Measurements from ENCODE around the gene KCTD7.
"Not testable (repeated sequence)": the region's sequence is repeated elsewhere in the genome, so short reads cannot be mapped to it uniquely, and the experiment has no call there.

KCTD7 gene

DNA sequence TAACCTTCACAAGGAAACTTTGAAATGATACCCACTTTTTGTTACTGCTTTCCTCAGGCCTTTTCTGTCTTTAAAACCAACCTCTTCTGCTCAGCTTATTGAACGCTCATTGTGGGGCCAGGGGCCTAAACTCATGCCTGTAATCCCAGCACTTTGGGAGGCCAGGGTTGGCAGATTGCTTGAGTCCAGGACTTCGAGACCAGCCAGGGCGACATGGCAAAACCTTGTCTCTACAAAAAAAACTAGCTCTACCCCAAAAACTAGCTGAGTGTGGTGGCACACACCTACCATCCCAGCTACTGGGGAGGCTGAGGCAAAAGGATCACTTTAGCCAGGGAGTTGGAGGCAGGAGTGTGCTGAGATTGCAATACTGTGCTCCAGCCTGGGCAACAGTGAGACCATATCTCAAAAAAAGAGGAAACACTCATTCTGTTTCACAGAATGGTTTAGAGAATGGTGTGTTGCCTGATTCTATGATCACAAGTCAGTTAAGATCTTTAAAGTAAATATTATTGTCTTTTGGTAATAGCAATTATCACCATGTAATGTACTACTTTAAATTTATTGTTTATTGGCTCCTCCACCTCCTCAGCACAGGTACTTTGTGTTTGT lies 51.1 kb downstream of the KCTD7 start:
- in situ Hi-C loops (cut with MboI; ENCODE audit: low sequenced_read_pairs) = no loop called here

DNA sequence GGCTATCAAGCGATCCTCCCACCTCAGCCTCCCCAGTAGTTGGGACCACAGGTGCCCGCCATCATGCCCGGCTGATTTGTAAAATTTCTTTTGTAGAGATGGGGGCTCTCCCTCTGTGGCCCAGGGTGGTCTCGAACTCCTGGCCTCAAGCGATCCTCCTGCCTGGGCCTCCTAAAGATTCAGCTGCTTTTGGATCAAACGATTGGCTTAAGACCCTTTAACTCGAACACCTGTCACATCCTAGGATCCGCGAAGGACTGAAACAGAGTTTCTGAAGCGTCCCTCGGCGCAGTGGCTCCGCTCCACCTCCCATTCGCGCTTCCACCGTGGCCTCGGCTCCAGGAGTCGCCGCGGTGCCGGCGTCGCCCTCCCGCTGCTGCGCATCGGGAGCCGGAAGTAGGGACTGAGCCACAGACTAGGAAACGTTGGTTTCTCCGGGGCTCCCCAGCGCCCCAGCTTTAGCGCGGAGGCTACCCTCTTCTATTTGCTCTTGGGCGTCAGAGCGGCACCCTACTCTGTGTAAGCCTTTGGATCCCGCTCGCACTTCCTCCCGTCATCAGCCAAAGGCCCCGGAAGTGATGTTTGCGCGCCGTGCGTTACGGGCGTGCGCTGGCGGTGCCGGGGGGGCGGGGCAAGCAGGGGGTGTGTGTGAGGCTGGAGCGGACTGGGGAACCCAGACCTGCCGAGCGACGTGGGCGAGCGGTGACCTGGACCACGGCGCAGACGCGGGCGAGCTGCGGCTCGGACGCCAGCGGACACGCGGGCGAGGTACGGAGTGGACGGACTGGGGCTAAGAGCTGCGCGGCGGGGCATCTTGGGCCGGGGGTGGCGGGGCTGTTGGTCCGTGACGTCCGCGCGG lies 53.0 kb downstream of the KCTD7 start:
- in situ Hi-C loops (cut with MboI; ENCODE audit: low sequenced_read_pairs) = no loop called here

DNA sequence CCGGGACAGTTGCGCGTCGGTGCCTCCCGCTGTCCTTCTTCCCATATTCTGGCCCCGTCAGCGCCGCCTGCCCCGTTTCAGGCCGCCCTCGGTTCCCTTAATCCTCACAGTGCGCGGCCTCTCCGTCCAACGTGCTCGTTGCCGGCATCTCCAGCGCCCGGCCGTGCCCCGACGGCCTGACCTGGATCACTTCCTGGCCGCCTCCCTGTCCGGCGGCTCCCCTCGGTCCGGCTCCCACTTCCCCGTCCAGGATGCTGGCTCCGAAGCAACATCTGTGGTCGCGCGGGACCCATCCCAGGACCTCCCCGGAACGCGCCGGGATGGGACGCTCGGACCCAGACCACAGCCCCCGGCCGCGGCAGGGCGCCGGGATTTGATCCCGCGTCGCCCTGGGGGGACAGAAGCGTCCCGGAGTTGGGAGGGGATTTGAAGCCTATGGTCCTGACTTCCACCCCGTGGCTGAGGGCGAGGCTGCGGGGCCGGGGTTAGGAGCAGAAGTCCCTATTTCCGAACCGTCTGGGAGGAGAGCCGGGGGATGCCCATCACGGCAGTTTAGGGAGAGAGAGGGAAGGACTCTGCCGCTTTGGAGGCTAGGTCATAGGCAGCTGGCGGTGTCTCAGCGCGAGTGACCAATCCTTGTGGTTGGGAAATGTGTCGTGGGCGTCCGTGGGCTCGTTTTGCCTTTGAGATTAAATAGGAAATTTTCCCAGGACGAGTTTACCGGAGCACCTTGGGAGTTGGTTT lies 53.8 kb downstream of the KCTD7 start:
- in situ Hi-C loops (cut with MboI; ENCODE audit: low sequenced_read_pairs) = no loop called here

DNA sequence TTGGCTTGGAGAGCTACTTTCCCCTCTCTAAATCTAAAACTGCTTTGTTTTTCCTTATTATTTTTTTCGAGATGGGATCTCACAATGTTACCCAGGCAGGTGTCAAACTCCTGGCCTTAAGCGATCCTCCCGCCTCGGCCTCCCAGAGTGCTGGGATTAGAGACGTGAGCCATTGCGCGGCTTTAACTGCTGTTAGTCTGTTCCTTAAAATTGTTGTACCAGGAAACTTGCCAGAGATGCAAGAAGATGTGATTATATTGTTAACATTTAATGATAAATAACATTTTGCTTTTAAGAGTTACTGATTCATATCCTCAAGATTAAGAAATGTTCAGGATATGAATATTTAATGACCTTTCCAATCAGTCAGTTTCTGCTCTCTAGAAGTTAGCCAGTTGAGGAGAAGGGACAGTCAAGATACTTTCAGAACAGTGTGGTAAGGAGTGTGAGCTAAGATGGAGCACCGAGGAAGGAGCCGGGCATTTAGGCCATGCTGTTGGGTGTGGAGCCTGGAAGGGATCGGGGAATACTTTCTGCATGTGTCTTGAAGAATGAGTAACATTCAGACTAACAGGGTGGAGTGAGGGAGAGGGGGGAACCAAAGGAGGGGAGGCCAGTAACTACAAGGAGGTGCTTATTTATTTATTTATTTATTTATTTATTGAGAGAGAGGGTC lies 54.6 kb downstream of the KCTD7 start:
- in situ Hi-C loops (cut with MboI; ENCODE audit: low sequenced_read_pairs) = not testable (repeated sequence)

DNA sequence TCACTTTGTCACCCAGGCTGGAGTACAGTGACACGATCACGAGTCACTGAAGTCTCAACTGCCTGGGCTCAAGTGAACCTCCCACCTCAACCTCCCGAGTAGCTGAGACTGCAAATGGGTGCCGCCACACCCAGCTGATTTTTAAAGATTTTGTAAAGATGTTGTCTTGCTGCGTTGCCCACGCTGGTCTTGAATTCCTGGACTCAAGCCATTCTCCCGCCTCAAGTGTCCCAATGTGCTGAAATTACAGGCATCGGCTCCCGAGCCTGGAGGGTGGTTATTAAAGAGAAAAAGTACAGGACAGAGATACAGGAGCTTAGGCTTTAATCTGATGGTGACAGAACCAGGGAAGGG lies 55.1 kb downstream of the KCTD7 start:
- in situ Hi-C loops (cut with MboI; ENCODE audit: low sequenced_read_pairs) = no loop called here

DNA sequence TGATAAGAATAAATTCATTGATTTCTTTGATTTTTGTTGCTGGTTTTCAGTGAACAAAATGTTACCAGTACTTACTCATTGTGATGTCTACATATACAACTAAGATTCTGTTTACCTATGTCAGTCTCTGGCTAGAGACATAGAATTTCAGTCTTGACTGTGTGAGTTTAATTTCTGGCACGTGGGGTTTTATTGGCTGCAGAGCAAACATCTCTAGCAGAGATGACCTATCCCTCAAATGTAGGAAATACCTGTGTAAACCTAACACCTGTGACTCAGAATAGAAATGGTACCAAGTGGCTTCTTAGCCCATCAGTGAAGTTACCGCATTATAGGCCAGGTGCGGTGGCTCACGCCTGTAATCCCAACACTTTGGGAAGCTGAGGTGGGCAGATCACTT lies 57.0 kb downstream of the KCTD7 start:
- in situ Hi-C loops (cut with MboI; ENCODE audit: low sequenced_read_pairs) = not testable (repeated sequence)

DNA sequence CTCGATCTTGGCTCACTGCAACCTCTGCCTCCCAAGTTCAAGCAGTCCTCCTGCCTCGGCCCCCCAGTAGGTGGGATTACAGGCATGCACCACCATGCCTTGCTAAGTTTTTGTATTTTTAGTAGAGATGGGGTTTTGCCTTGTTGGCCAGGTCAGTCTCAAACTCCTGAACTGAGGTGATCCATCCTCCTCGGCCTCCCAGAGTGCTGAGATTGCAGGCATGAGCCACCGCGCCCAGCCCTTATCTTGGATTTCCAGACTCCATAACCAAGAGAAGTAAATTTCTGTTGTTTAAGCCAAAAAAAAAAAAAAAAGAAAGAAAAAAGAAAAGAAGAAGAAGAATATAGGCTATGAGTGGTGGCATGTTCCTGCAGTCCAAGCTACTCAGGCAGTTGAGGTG lies 58.5 kb downstream of the KCTD7 start:
- in situ Hi-C loops (cut with MboI; ENCODE audit: low sequenced_read_pairs) = no loop called here

DNA sequence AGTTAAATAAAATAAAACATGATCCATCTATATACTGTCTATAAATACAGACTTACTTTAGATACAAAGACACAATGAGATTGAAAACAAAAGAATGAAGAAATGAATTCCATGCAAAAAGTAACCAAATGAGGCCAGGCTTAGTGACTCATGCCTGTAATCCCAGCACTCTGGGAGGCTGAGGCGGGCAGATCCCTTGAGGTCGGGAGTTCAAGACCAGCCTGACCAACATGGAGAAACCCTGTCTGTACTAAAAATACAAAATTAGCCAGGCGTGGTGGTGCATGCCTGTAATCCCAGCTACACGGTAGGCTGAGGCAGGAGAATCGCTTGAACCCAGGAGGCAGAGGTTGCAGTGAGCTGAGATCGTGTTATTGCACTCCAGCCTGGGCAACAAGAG lies 59.0 kb downstream of the KCTD7 start:
- in situ Hi-C loops (cut with MboI; ENCODE audit: low sequenced_read_pairs) = not testable (repeated sequence)

DNA sequence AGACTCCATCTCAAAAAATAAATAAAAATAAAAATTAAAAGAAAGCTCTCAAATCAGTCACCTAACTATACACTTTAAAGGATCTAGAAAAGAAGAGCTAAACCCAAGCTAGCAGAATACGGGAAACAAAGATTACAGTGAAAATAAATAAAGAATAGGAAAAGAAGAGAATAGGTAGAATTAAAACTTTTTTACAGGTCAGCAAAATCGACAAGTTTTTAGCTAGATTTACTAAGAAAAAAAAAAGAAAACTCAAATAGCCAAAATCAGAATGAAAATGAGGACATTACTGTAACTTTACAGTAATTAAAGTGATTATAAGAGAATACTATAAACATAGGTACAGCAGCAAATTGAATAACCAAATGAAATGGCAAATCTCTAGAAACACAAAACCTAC lies 60.4 kb downstream of the KCTD7 start:
- in situ Hi-C loops (cut with MboI; ENCODE audit: low sequenced_read_pairs) = no loop called here

DNA sequence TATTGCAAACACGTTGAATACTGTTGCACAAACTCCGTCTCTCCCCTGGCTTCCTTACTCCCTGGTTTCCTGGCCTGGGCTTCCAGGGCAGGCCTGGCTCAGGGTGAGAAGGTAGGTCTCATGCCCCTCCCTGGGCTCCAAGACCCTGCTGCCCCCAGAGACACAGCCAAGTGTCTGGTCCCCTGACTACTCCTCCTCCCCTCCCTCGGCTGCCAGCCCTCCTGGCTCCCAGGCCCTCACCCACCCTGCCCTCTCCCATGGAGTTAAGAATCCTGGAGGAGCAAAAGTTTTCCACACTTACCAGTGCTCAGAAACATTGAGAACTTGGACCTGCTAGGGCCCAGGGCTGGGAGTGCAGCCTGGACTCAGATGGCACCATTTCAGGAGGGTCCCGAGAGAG lies 64.7 kb downstream of the KCTD7 start:
- in situ Hi-C loops (cut with MboI; ENCODE audit: low sequenced_read_pairs) = no loop called here

Measured in HL-60/S4 (cell line).